ENCODE measurements around the gene SEMA6A. TPM values are rescaled to one million over a fixed set of nuclear protein-coding genes. Genes with fewer than 3 reads are reported as not detected.

The SEMA6A gene
- polyA plus RNA-seq, 1 donor (not counting 4 experiments of a cell fraction or from before 2014, with no cell fraction given), result 0.68 TPM

DNA sequence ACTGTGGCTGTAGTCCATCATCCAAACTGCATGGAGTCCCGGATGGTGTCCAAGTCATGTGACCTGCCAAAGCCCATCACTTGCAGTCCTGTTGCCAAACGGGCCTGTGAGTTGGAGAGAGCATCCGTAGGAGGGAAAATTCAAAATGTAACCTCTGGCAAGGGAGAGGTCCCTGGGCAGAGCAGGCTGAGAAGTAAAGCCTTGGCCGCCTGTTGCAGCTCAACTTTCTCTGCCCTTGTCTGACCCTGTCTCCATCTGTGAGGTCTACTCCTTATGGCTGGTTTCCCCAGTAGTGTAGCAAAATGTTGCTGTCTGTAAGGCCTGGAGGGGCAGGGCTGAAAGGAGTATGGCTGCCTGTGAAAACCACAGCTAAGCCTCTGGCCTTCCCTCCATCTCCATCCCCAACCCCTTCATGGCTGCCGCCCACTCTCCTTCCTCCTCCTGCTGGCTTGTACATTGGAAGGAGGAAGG, 163.5 kb downstream of the SEMA6A start:
- Histone ChIP-seq H3K27me3 (ENCODE audit: control insufficient read depth, extremely low read depth, insufficient read depth, low read length) (no peaks in the 10 kb centered on the region), H3K4me2 (ENCODE audit: control insufficient read depth, extremely low read depth, insufficient read depth, low read depth, low read length) (no peak overlapping the region), H3K9ac (ENCODE audit: control insufficient read depth, extremely low read depth, insufficient read depth, low read length) (no peak overlapping the region), H4K20me1 (ENCODE audit: control insufficient read depth, extremely low read depth, insufficient read depth, low read length) (no peaks in the 10 kb centered on the region), H3K36me3 (ENCODE audit: control insufficient read depth in 2 of 2, extremely low read depth in 1 of 2, insufficient read depth in 2 of 2, low read length in 2 of 2) (no peaks in the 10 kb centered on the region), H3K9me3 (ENCODE audit: control insufficient read depth, low read depth, low read length) (no peaks in the 10 kb centered on the region), H3K4me3 (ENCODE audit: control insufficient read depth in 2 of 3, extremely low read depth in 1 of 3, insufficient read depth in 2 of 3, low read depth in 1 of 3, low read length in 3 of 3) (no peak overlapping the region), H3K4me1 (ENCODE audit: control insufficient read depth, extremely low read depth, insufficient read depth, low read length) (no peaks in the 10 kb centered on the region), H3K27ac (ENCODE audit: control insufficient read depth, insufficient read depth, low read length) (no peak overlapping the region), H2AFZ (ENCODE audit: control insufficient read depth, low read length) (no peak overlapping the region), H3K79me2 (ENCODE audit: control insufficient read depth, insufficient read depth, low read length) (no peaks in the 10 kb centered on the region), H3K9me1 (ENCODE audit: control insufficient read depth, extremely low read depth, insufficient read depth, low read length) (no peaks in the 10 kb centered on the region)
- FAIRE-seq (no peak), DNase-seq (ENCODE audit: low read depth, low spot score) (no peak)
- dilution Hi-C loops (cut with MboI; ENCODE audit: extremely low pct_ligation_motif_present, low sequenced_read_pairs), result no loop called here
- TF ChIP-seq, protein P1, sequence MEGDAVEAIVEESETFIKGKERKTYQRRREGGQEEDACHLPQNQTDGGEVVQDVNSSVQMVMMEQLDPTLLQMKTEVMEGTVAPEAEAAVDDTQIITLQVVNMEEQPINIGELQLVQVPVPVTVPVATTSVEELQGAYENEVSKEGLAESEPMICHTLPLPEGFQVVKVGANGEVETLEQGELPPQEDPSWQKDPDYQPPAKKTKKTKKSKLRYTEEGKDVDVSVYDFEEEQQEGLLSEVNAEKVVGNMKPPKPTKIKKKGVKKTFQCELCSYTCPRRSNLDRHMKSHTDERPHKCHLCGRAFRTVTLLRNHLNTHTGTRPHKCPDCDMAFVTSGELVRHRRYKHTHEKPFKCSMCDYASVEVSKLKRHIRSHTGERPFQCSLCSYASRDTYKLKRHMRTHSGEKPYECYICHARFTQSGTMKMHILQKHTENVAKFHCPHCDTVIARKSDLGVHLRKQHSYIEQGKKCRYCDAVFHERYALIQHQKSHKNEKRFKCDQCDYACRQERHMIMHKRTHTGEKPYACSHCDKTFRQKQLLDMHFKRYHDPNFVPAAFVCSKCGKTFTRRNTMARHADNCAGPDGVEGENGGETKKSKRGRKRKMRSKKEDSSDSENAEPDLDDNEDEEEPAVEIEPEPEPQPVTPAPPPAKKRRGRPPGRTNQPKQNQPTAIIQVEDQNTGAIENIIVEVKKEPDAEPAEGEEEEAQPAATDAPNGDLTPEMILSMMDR (optimal IDR thresholded peaks at IDR 0.05 in 1 of 3, IDR thresholded peaks at IDR 0.05 in 1 of 3, conservative IDR thresholded peaks at IDR 0.05 in 1 of 3; ENCODE audit: extremely low read depth in 1 of 3, insufficient read depth in 2 of 3, low read length in 3 of 3), result no peak
- no peak for TF ChIP-seq EZH2 (IDR thresholded peaks at IDR 0.05; ENCODE audit: low read length)

DNA sequence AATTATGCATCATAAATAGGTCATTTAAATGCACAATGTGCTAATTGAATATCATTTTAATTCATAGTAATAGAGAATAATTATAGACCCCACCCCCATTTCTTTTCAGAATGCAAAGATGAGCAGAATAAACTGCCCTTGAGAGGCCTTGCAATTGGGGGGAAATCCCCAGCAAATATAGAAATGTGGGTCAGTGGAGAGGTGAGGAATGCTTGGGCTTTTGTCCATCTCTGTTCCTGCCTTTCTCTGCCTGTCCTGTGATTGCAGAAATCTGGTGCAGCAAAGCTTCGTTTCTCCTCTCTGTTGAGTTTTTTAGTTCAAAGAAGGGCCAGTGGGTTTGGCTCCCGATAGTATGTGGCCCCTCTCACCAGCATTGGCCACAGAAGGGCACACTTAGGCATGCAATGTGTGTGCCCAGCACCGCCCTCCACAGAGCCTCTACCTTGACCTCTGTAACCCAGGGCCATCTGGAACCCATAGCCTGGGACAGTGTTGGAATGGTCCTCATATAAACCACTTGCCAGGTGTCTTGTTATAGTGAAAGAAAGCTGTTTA, 164.2 kb downstream of the SEMA6A start:
- no peak overlapping the region for H3K4me3 ChIP-seq (ENCODE audit: control insufficient read depth in 2 of 3, extremely low read depth in 1 of 3, insufficient read depth in 2 of 3, low read depth in 1 of 3, low read length in 3 of 3)
- H2AFZ ChIP-seq (ENCODE audit: control insufficient read depth, low read length), result no peak overlapping the region
- no peak overlapping the region for H3K4me2 ChIP-seq (ENCODE audit: control insufficient read depth, extremely low read depth, insufficient read depth, low read depth, low read length)
- dilution Hi-C loops (cut with MboI; ENCODE audit: extremely low pct_ligation_motif_present, low sequenced_read_pairs), result no loop called here
- no peaks in the 10 kb centered on the region for H4K20me1 ChIP-seq (ENCODE audit: control insufficient read depth, extremely low read depth, insufficient read depth, low read length)
- H3K79me2 ChIP-seq (ENCODE audit: control insufficient read depth, insufficient read depth, low read length), result no peaks in the 10 kb centered on the region
- no peaks in the 10 kb centered on the region for H3K9me3 ChIP-seq (ENCODE audit: control insufficient read depth, low read depth, low read length)
- no peaks in the 10 kb centered on the region for H3K27me3 ChIP-seq (ENCODE audit: control insufficient read depth, extremely low read depth, insufficient read depth, low read length)
- no peaks in the 10 kb centered on the region for H3K36me3 ChIP-seq (ENCODE audit: control insufficient read depth in 2 of 2, extremely low read depth in 1 of 2, insufficient read depth in 2 of 2, low read length in 2 of 2)
- DNase-seq (ENCODE audit: low read depth, low spot score), result no peak
- no peaks in the 10 kb centered on the region for H3K4me1 ChIP-seq (ENCODE audit: control insufficient read depth, extremely low read depth, insufficient read depth, low read length)
- H3K9me1 ChIP-seq (ENCODE audit: control insufficient read depth, extremely low read depth, insufficient read depth, low read length), result no peaks in the 10 kb centered on the region
- no peak for FAIRE-seq
- no peak overlapping the region for H3K9ac ChIP-seq (ENCODE audit: control insufficient read depth, extremely low read depth, insufficient read depth, low read length)
- TF ChIP-seq EZH2 (IDR thresholded peaks at IDR 0.05; ENCODE audit: low read length), result no peak
- TF ChIP-seq, protein P1 (optimal IDR thresholded peaks at IDR 0.05 in 1 of 3, IDR thresholded peaks at IDR 0.05 in 1 of 3, conservative IDR thresholded peaks at IDR 0.05 in 1 of 3; ENCODE audit: extremely low read depth in 1 of 3, insufficient read depth in 2 of 3, low read length in 3 of 3), result no peak
- H3K27ac ChIP-seq (ENCODE audit: control insufficient read depth, insufficient read depth, low read length), result no peak overlapping the region
